GM12891 (cell line): ENCODE data around the gene NCKAP5.

Experiments
- DNase-seq: peaks from one replicate; pipeline ENCODE4 v3.0.0; 2011; ENCODE audit warnings: low spot score; ENCODE audit not compliant: insufficient read length
- FAIRE-seq: peaks from 2 replicates; lab custom pipeline; 2011; peaks lifted over from hg19 to GRCh38; lab: Jason Lieb, UNC
- PAX5 ChIP-seq: IDR thresholded peaks from 2 replicates; pipeline ENCODE4 v1.6.1; 2011; ENCODE audit warnings: low read length, moderate library complexity, mild to moderate bottlenecking; ENCODE audit not compliant: insufficient read depth, severe bottlenecking
- POLR2A ChIP-seq: IDR thresholded peaks from 2 replicates; pipeline ENCODE4 v1.6.1; 2011; ENCODE audit warnings: low read depth, low read length, control low read depth
- POLR2AphosphoS5 ChIP-seq: IDR thresholded peaks from 2 replicates; pipeline ENCODE4 v1.6.1; 2011; ENCODE audit warnings: low read depth, low read length, control low read depth
- POU2F2 ChIP-seq: IDR thresholded peaks from 2 replicates; pipeline ENCODE4 v1.6.1; 2011; ENCODE audit warnings: low read depth, mild to moderate bottlenecking, control low read depth, low read length, moderate library complexity
- SPI1 ChIP-seq: IDR thresholded peaks from 2 replicates; pipeline ENCODE4 v1.6.1; 2011; ENCODE audit warnings: low read depth, low read length, control low read depth
- TAF1 ChIP-seq: IDR thresholded peaks from 2 replicates; pipeline ENCODE4 v1.6.1; 2011; ENCODE audit warnings: low read depth, low read length, control low read depth

NCKAP5 gene

DNA sequence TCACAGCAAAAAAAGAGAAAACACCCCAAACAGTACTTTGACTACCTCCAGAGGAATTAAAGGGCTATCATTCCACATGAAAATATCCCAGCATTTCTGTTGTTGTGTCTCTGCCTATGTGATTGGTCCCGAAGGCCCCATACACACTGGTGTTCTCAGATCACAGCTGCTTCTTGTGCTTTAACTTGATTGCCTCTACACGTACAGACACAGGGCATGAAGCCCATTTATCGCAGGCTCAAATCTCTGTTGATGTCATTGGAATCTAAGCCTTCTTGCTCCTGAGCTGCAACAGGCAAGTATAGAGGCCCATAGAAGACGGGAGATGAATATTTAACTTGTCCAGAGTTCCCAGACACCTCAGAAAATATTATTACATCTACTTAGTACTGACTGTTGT lies 405.2 kb downstream of the NCKAP5 start:
- DNase-seq: no peak
- TF ChIP-seq SPI1 (no peak), TAF1 (no peak), POU2F2 (no peak), POLR2AphosphoS5 (no peak), POLR2A (no peak), PAX5 (no peak)
- no peak for FAIRE-seq

DNA sequence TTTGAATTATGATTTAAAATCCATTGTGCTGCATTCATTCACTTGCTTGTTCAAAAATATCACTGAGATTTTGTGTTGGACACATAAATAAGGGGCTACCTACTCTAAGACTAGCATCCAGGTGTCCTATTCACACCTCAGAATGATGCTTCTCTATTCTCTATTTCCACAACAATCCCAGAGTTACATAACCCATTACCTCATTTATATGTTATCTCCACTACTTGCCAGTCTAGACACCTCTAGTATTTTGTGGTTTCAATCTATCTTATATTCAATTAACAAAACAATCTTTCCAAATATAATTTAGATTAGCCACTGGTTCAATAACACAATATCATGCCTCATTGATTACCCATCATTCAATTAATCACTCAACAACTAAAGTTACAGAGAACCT lies 409.8 kb downstream of the NCKAP5 start:
- FAIRE-seq (no peak), DNase-seq (no peak)
- TF ChIP-seq TAF1 (no peak), PAX5 (no peak), SPI1 (no peak)

DNA sequence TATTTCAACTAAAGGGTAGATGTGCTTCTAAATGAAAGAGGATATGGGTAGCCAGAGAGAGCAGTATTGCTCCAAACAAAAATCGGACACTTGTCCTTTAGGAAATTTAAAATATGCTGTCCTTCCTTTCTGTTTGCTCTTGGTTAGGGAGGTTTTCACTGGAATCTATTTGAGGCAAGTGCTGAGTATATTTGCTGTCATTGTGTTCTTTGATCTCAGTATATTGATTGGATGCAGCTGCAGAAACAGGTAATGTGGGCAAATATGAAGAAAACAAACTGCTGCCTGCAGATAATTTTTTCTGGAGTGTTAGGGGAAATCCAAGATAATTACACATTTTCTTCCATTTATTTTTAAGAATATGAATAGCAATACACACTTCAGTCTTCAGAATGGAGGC lies 410.2 kb downstream of the NCKAP5 start:
- FAIRE-seq (no peak), DNase-seq (no peak)
- TF ChIP-seq POLR2A (no peak), PAX5 (no peak), SPI1 (no peak), TAF1 (no peak), POLR2AphosphoS5 (no peak), POU2F2 (no peak)

DNA sequence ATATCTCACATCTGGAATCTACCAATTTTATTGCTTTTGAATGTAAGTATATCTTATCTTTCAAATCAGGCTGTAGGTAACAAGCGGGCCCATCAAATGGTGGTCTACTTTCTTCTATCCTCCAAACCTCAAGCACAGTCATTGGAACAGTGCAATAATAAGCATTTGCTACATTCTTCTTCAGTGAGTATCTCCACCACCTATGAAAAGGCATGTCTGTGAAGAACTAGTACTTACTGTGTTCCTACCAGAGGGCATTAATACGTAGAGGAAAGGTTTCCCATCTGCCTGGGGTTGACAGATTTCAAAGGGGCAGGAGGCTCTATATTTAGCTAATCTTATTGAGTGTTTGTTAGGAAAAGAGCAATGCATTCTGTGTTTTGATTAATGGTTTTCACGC lies 411.1 kb downstream of the NCKAP5 start:
- FAIRE-seq (no peak), DNase-seq (no peak)
- TF ChIP-seq SPI1 (no peak), POLR2AphosphoS5 (no peak), PAX5 (no peak), TAF1 (no peak), POU2F2 (no peak), POLR2A (no peak)

DNA sequence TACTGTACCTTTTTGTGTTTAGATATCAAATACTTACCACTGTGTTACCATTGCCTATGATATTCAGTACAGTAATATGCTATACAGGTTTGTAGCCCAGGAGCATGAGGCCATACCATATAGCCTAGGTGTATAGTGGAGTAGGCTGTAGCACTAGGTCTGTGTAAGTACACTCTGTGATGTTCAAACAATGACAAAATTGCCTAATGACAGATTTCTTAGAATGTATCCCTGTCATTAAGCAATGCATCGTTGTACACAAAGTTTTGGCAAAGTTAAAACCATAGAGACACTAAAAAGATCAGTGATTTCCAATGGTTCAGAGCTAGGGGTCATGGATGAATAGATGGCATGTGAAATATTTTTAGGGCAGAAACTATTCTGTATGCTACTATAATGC lies 415.5 kb downstream of the NCKAP5 start:
- FAIRE-seq: no peak

DNA sequence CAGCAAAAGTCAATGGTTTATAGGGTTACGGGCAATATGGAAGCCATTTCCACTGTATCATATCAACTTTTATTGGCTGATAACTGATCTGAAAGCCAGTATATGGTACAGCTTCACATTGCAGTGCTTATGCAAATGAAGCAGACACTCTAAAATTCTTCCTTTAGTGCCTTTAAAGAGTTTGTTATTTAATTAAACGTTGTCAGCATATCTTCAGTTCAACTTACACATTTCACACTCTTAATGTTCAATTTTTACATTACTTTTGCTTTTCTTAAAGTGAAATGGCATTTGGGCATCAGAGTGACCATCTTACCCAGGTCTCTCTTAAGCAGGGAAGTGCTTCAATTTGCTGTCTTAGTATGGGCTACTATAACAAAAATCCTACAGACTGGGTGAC lies 420.1 kb downstream of the NCKAP5 start:
- TF ChIP-seq POU2F2 (no peak), TAF1 (no peak), POLR2AphosphoS5 (no peak), POLR2A (no peak), PAX5 (no peak)
- FAIRE-seq: no peak
- DNase-seq: no peak

More for the DNA sequence above, 415.5 kb downstream of the NCKAP5 start:
- no peak for DNase-seq
- TF ChIP-seq SPI1 (no peak), TAF1 (no peak), POU2F2 (no peak), POLR2A (no peak), PAX5 (no peak), POLR2AphosphoS5 (no peak)

DNA sequence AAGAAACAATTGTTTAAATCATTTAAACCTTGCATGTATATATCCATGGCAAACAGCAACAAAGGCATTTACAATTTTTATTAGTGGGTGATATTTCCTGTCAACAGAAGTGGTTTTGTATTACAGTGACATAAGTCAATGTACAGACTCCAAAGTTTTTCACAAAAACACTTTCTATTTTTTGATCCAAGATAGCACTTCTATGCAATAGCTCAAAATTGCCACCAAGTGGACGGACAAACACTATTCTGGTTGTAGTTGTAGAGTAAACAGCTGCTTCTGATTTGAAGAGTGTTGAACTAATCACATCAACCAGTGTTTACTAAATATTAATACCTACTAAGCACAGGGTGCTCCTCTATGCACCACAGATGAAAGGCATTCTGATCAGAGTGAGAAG lies 421.4 kb downstream of the NCKAP5 start:
- no peak for TF ChIP-seq POLR2AphosphoS5
- TF ChIP-seq TAF1: no peak
- no peak for TF ChIP-seq POU2F2
- TF ChIP-seq SPI1: no peak
- no peak for TF ChIP-seq POLR2A
- TF ChIP-seq PAX5: no peak
- FAIRE-seq (no peak), DNase-seq (no peak)

DNA sequence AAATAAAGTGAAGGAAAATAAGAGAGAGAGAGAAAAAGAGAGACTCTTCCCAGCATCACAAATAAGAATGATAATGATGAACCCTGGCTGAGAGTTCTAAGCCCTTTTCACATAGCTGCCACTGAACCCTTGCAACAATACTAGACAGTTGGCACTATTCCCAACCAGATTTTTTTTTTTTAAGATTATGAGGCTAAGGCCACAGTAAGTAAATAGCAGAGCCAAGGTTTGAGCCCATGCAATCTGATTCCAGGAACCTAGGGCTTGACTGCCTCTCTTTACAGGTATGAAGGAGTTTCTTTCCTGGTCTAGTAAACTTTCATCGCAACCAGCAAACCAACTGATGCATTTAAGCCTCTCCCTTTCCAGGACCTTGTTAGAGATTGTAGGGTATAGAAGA lies 424.6 kb downstream of the NCKAP5 start:
- no peak for FAIRE-seq
- no peak for DNase-seq
- TF ChIP-seq TAF1: no peak
- no peak for TF ChIP-seq PAX5
- no peak for TF ChIP-seq POLR2AphosphoS5
- no peak for TF ChIP-seq POU2F2
- TF ChIP-seq POLR2A: no peak
- no peak for TF ChIP-seq SPI1

DNA sequence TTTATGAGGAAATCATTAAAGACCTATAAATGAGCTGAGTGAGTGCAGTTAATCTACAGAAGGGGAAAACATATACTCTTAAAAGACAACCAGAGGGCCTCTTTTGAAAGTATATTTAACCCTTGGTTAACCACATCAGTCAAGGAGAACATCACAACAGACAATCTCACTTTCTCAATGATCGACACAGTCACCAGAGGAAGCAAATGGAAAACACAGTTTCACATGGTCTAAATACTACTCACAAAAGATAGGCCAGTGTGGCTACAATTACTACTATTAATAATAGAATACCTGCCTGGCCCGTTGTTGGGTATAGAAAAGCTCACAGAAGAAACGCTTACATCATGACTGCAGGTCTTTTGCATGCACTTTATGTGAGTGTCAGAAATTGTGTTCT lies 426.2 kb downstream of the NCKAP5 start:
- DNase-seq: no peak
- no peak for FAIRE-seq
- TF ChIP-seq PAX5 (no peak), POLR2AphosphoS5 (no peak), SPI1 (no peak), POLR2A (no peak), POU2F2 (no peak), TAF1 (no peak)

DNA sequence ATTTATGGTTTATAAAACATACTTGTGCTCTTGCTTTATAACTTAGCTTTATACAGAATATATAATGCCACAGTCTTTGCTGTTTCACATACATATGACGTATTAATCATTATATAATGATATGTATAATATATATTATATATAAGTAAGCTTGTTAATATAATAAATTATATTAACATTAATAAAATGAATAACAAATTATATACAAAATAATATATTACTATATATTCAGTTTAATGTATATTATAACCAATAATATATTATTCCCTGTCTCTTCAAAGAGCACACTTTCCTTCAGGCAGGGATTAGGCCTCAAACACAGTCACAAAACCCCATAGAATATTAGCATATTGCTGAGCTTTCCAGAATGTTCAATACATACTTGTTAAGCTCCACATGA lies 427.6 kb downstream of the NCKAP5 start:
- FAIRE-seq (no peak), DNase-seq (no peak)
- no peak for TF ChIP-seq PAX5
- TF ChIP-seq POLR2AphosphoS5: no peak
- TF ChIP-seq POLR2A: no peak
- no peak for TF ChIP-seq POU2F2
- TF ChIP-seq TAF1: no peak
- no peak for TF ChIP-seq SPI1

DNA sequence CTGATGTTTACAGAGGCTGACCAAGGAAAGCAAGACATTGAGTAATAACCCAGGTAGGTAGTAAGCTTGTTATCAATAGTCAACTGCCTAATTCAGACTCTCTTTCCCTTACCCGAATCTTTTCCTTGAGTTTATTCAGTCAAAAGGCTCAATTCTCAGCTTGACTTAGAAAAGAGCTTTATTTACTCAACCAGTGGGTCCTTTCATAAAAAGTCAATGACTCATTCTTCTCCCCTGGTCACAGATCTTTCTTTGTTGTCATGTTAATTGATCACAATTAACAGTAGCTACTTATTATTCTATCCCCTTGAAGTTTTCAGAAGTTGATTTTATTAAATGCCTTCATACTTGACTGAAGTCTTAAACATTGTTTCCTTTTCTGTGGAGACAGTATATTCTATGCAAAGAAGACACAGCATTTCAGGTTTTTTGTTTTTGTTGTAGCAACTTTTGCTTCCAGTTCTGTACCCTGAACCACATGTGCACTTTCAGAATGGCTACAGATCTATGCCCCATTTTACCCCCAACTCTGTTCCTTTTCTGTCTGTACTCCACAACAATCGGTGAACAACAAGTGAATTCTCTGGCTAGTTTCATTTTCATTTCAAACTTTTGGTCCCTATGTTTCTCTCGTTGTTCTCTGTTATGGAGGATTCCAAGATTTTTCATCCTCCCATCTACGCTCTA lies 428.3 kb downstream of the NCKAP5 start:
- TF ChIP-seq TAF1: no peak
- no peak for TF ChIP-seq POLR2AphosphoS5
- TF ChIP-seq PAX5: no peak
- TF ChIP-seq POU2F2: no peak
- TF ChIP-seq SPI1: no peak
- no peak for TF ChIP-seq POLR2A
- FAIRE-seq (no peak), DNase-seq (no peak)
